Neutrophil (primary cell): ENCODE results near the gene BBX.

Experiments
- H3K27ac ChIP-seq: fragments of 200-600 bp; sonication (generic); 2 replicates; pipeline ENCODE4 v1.5.1; 2016; ENCODE audit warnings: mild to moderate bottlenecking, moderate library complexity
- H3K27me3 ChIP-seq: fragments of 200-600 bp; sonication (generic); 2 replicates; pipeline ENCODE4 v1.6.0; 2016; ENCODE audit warnings: mild to moderate bottlenecking
- H3K36me3 ChIP-seq: fragments of 200-600 bp; sonication (generic); 2 replicates; pipeline ENCODE4 v1.5.1; 2017
- H3K4me1 ChIP-seq, 2 experiments: fragments of 200-600 bp in 1 of 2; sonication (generic) in 1 of 2; 1 replicate in 1 of 2; 2 replicates in 1 of 2; pipeline versions ENCODE4 v1.5.1 to v1.6.1; 2013 to 2016; ENCODE audit warnings: low read depth in 1 of 2, low read length in 1 of 2, mild to moderate bottlenecking in 1 of 2, moderate library complexity in 1 of 2; ENCODE audit not compliant: control insufficient read depth in 1 of 2, insufficient read depth in 1 of 2
- H3K4me3 ChIP-seq, 2 experiments: fragments of 200-600 bp in 1 of 2; sonication (generic) in 1 of 2; 1 replicate in 1 of 2; 2 replicates in 1 of 2; pipeline ENCODE4 v1.5.1; 2013 to 2016; ENCODE audit warnings: low read depth in 1 of 2, low read length in 1 of 2, mild to moderate bottlenecking in 1 of 2, moderate library complexity in 1 of 2
- H3K9me3 ChIP-seq: fragments of 200-600 bp; sonication (generic); 2 replicates; pipeline ENCODE4 v1.5.1; 2016
- TF ChIP-seq, protein P1 (sequence below): fragments of 200-600 bp; sonication (generic); IDR thresholded peaks from 2 replicates; pipeline ENCODE4 v1.5.1; 2016; ENCODE audit warnings: antibody characterized with exemption

The BBX gene

DNA sequence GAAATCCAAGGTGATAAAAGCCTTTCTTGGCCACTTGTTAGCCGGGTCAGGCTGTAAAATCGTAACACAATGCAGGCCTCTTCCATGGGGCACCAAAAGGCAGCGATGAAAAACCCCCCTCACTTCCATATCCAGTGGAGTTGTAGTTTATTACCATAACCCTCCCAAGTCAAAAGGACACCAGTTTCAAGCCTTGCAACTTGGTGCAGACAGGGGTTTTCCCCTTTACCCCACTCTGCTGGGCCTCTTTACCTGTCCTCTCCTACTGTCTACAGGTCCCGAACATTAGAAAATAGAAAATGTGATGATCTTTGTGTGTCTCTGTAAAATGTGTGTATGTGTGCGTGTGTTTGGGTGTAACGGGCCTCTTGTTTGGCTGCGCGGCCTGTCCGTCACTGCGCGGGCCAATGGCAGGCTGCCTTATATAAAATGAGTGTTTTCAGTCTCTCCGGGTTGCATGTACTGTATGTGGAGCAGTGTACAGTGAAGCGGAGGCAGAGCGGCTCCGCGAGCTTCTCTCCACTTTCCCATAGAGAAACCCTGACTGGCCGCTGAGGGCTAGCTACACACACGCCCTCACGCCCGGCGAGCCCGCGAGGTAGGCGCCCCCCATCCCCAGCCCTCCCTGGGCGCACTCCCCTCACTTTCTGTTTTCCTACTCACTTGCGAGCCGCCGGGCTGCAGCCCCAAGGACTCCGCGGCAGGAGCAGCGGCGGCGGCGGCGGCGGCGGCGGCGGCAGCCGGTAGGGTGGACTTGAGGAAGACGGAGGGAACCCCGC lies at the start of gene BBX:
Gene BBX, plus strand, starts transcription at position 453 of the 779 bp plus-strand sequence. CDS start 187,499 bp downstream, outside the sequence.
- peak within 1 kb of the TSS; percentile 83 to 94 for H3K4me3 ChIP-seq
- TF ChIP-seq, protein P1, sequence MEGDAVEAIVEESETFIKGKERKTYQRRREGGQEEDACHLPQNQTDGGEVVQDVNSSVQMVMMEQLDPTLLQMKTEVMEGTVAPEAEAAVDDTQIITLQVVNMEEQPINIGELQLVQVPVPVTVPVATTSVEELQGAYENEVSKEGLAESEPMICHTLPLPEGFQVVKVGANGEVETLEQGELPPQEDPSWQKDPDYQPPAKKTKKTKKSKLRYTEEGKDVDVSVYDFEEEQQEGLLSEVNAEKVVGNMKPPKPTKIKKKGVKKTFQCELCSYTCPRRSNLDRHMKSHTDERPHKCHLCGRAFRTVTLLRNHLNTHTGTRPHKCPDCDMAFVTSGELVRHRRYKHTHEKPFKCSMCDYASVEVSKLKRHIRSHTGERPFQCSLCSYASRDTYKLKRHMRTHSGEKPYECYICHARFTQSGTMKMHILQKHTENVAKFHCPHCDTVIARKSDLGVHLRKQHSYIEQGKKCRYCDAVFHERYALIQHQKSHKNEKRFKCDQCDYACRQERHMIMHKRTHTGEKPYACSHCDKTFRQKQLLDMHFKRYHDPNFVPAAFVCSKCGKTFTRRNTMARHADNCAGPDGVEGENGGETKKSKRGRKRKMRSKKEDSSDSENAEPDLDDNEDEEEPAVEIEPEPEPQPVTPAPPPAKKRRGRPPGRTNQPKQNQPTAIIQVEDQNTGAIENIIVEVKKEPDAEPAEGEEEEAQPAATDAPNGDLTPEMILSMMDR, result no peak
- no peaks in the 10 kb centered on the region for H3K36me3 ChIP-seq
- no peaks in the 10 kb centered on the region for H3K9me3 ChIP-seq
- H3K4me1 ChIP-seq, result peaks cover 16 to 20% of the 10 kb centered on the region in 2 experiments
- H3K27me3 ChIP-seq, result peaks cover 10% of the 10 kb centered on the region
- peak within 1 kb of the TSS; percentile 95 for H3K27ac ChIP-seq

DNA sequence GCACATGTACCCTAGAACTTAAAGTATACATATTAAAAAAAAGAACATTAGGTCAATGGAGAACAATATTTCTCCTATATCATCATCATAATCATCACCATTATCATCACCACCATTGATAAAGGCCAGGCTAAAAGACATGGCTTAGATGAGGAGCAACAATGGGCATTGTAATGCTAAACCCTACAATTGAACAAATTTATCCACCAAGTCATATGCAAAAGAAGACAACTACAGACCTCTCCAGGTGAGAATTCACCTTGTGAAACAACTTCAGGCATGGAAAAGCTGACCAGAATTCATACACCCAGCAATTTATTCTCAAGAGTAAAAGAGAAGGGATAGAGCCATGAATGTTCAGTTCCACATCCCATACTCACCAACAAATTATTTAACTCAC lies 46.3 kb upstream of the BBX start:
- Histone ChIP-seq H3K9me3 (no peaks in the 10 kb centered on the region), H3K27me3 (no peaks in the 10 kb centered on the region), H3K36me3 (no peaks in the 10 kb centered on the region), H3K27ac (no peak overlapping the region), H3K4me3 (no peak overlapping the region), H3K4me1 (no peaks in the 10 kb centered on the region)
- TF ChIP-seq, protein P1, result no peak

DNA sequence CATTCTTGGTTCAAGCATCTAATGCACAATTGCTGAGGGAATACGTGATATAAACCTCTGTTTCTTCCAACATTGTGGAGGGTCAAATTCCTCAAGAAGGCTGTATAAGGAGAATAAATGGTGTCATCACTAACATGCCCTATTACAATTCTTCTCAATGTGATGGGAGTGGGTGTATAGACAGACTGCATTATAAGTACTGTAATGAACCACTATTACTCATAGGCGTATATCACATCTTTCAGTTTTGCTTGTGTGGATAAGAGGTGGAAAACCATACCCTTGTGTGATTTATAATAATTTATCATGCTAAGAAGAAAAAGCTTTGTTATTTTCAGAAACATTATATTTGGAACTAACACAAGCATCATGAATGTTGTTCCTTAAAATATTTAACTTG lies 35.3 kb upstream of the BBX start:
- Histone ChIP-seq H3K4me1 (no peaks in the 10 kb centered on the region), H3K27me3 (no peaks in the 10 kb centered on the region), H3K9me3 (no peaks in the 10 kb centered on the region), H3K27ac (no peak overlapping the region), H3K4me3 (no peak overlapping the region), H3K36me3 (no peaks in the 10 kb centered on the region)
- TF ChIP-seq, protein P1, result no peak

DNA sequence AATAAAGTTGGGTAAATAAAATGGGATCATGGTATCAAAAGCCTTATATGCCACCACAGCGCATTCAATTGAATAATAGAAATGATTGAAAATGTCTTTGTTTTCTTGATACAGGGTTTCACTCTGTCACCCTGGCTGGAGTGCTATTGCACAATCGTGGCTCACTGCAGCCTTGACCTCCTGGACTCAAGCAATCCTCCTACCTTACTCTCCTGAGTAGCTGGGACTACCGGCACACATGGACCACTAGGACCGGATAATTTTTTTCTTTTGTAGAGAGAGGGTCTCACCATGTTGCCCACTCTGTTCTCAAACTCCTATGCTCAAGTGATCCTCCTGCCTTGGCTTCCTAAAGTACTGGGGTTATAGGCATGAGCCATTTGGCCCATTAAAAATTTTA lies 33.8 kb upstream of the BBX start:
- Histone ChIP-seq H3K27ac (no peak overlapping the region), H3K4me1 (no peaks in the 10 kb centered on the region), H3K27me3 (no peaks in the 10 kb centered on the region), H3K36me3 (no peaks in the 10 kb centered on the region), H3K9me3 (no peaks in the 10 kb centered on the region), H3K4me3 (no peak overlapping the region)
- TF ChIP-seq, protein P1, result no peak

DNA sequence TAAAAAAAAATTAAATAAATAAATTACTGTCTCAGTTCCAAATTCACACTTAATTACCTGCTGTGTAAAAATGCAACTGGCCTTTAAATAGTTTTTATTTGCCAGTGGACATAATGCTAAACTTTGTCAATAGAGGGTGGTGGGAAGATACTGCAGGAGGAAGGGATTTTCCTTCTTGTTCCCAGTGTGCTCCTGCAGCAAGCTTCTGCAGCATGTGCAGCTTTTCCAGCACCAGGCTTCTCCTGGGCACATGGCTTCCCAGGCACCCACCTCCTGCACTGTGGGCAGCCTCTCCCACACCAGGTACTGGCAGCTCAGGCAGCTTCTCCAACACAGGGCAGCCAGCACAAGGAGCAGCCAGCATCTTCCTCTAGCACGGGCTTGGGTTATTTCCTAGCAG lies 29.6 kb upstream of the BBX start:
- Histone ChIP-seq H3K9me3 (no peaks in the 10 kb centered on the region), H3K4me3 (no peak overlapping the region), H3K27me3 (no peaks in the 10 kb centered on the region), H3K27ac (no peak overlapping the region), H3K36me3 (no peaks in the 10 kb centered on the region), H3K4me1 (no peaks in the 10 kb centered on the region)
- TF ChIP-seq, protein P1, result no peak
